ENCODE data around the gene ARHGAP45. TPM values are rescaled to one million over a fixed set of nuclear protein-coding genes. Genes with fewer than 3 reads are reported as not detected.

ARHGAP45 gene
- total RNA-seq, 1 donor from 2014 or later: 6.1 TPM

DNA sequence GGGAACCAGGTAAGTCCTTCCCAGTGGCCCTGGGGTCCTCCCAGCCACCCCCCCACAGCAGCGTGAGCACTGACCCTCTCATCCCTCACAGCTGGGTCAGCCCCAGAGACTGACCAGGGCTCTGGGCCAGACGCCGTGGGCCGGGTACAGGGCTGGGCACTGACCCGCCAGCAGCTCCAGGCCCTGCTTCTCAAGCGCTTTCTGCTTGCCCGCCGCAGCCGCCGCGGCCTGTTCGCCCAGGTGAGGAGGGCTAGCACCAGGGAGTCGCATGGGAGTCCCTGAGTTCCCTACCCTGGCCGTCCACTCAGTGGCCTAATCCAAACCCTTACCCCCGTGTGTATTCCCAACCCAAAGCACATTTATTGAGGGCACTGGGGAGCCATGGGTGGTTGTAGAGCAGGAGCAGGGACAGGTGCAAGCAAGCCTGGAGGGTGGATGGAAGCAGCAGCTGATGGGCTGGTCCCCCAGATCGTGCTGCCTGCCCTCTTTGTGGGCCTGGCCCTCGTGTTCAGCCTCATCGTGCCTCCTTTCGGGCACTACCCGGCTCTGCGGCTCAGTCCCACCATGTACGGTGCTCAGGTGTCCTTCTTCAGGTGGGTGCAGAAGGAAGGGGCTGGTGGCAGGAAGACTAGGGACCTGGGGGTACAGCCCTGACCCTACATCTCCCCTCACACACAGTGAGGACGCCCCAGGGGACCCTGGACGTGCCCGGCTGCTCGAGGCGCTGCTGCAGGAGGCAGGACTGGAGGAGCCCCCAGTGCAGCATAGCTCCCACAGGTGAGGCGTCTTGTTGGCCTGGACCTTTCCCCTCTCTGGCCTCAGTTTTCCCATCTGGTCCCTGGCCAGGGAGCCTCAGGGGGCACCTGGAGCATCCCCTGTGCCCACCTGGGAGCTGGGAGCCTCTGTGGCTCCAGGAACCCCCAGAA lies 12.6 kb upstream of the ARHGAP45 start:
- no peak for DNase-seq (ENCODE audit: low spot score, unreplicated experiment)
- Mint-ChIP-seq H3K4me3 (ENCODE audit: low read depth) (no peak overlapping the region), H3K36me3 (ENCODE audit: insufficient read depth) (peaks cover 7% of the 10 kb centered on the region), H3K9me3 (ENCODE audit: low read depth) (no peaks in the 10 kb centered on the region), H3K27me3 (no peaks in the 10 kb centered on the region), H3K4me1 (ENCODE audit: low read depth) (no peaks in the 10 kb centered on the region), H3K27ac (no peak overlapping the region)
- TF ChIP-seq, protein P1, sequence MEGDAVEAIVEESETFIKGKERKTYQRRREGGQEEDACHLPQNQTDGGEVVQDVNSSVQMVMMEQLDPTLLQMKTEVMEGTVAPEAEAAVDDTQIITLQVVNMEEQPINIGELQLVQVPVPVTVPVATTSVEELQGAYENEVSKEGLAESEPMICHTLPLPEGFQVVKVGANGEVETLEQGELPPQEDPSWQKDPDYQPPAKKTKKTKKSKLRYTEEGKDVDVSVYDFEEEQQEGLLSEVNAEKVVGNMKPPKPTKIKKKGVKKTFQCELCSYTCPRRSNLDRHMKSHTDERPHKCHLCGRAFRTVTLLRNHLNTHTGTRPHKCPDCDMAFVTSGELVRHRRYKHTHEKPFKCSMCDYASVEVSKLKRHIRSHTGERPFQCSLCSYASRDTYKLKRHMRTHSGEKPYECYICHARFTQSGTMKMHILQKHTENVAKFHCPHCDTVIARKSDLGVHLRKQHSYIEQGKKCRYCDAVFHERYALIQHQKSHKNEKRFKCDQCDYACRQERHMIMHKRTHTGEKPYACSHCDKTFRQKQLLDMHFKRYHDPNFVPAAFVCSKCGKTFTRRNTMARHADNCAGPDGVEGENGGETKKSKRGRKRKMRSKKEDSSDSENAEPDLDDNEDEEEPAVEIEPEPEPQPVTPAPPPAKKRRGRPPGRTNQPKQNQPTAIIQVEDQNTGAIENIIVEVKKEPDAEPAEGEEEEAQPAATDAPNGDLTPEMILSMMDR (IDR thresholded peaks at IDR 0.05; ENCODE audit: unreplicated experiment): no peak

DNA sequence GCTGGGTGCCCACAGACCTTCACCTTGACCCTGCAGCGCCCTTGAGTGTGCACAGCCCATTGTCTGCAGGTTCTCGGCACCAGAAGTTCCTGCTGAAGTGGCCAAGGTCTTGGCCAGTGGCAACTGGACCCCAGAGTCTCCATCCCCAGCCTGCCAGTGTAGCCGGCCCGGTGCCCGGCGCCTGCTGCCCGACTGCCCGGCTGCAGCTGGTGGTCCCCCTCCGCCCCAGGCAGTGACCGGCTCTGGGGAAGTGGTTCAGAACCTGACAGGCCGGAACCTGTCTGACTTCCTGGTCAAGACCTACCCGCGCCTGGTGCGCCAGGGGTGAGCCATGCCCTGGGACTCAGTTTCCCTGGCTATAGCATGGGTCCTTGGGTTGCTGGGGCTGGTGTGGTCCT lies 11.9 kb upstream of the ARHGAP45 start:
- Mint-ChIP-seq H3K4me3 (ENCODE audit: low read depth) (no peak overlapping the region), H3K4me1 (ENCODE audit: low read depth) (no peaks in the 10 kb centered on the region), H3K27me3 (no peaks in the 10 kb centered on the region), H3K36me3 (ENCODE audit: insufficient read depth) (peaks cover 7% of the 10 kb centered on the region), H3K27ac (no peak overlapping the region), H3K9me3 (ENCODE audit: low read depth) (no peaks in the 10 kb centered on the region)
- no peak for DNase-seq (ENCODE audit: low spot score, unreplicated experiment)
- TF ChIP-seq, protein P1 (IDR thresholded peaks at IDR 0.05; ENCODE audit: unreplicated experiment): no peak

DNA sequence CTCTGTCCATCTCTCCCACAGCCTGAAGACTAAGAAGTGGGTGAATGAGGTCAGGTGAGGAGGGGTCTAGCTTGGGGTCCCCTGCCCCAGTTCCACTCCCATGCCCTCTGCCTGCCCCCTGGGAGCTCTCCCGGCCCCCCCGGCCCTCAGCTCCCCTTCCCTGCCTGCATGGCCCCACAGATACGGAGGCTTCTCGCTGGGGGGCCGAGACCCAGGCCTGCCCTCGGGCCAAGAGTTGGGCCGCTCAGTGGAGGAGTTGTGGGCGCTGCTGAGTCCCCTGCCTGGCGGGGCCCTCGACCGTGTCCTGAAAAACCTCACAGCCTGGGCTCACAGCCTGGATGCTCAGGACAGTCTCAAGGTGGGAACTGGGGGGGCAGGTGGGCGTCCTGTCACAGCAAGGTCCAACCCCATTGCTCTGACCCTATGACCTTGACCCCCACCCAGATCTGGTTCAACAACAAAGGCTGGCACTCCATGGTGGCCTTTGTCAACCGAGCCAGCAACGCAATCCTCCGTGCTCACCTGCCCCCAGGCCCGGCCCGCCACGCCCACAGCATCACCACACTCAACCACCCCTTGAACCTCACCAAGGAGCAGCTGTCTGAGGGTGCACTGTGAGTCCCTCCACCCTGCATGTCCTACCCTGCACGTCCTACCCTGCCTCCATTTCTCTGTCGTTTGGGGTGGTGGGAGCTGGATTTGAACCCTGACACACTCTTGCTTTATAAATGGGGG lies 10.9 kb upstream of the ARHGAP45 start:
- H3K27ac Mint-ChIP-seq: peak overlapping the region; percentile 71
- H3K27me3 Mint-ChIP-seq: no peaks in the 10 kb centered on the region
- H3K36me3 Mint-ChIP-seq (ENCODE audit: insufficient read depth): peaks cover 7% of the 10 kb centered on the region
- TF ChIP-seq, protein P1 (IDR thresholded peaks at IDR 0.05; ENCODE audit: unreplicated experiment): no peak
- no peaks in the 10 kb centered on the region for H3K9me3 Mint-ChIP-seq (ENCODE audit: low read depth)
- no peaks in the 10 kb centered on the region for H3K4me1 Mint-ChIP-seq (ENCODE audit: low read depth)
- no peak overlapping the region for H3K4me3 Mint-ChIP-seq (ENCODE audit: low read depth)
- no peak for DNase-seq (ENCODE audit: low spot score, unreplicated experiment)

DNA sequence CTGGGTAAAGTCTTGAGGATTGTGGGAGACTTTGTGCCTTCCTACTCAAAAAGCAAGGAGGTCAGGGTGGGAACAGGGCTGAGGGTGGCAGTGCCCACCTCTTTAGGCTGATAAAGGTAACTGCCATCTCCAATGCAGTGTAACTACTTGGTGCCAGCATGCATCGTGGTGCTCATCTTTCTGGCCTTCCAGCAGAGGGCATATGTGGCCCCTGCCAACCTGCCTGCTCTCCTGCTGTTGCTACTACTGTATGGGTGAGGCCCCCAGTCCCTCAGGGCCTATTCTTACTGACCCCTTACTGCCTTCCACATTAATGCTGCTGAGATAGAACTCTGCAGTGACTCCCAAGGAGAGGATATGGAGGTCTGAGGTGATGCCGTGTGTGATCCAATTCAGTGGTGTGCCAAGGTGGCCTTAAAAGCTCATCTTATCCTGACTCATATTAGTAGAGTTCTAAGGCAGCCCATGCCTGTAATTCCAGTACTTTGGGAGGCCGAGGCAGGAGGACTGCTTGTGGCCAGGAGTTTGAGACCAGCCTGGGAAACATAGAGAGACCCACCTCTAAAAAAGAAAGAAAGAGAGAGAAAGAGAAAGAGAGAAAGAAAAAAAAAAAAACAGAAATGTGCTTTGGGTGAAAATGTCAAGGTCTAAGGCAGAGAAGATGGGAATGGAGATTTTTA lies 9.7 kb upstream of the ARHGAP45 start:
- Mint-ChIP-seq H3K36me3 (ENCODE audit: insufficient read depth) (peaks cover 7% of the 10 kb centered on the region), H3K4me3 (ENCODE audit: low read depth) (no peak overlapping the region), H3K27me3 (no peaks in the 10 kb centered on the region), H3K27ac (no peak overlapping the region), H3K9me3 (ENCODE audit: low read depth) (no peaks in the 10 kb centered on the region), H3K4me1 (ENCODE audit: low read depth) (no peaks in the 10 kb centered on the region)
- DNase-seq (ENCODE audit: low spot score, unreplicated experiment): no peak
- TF ChIP-seq, protein P1 (IDR thresholded peaks at IDR 0.05; ENCODE audit: unreplicated experiment): no peak

DNA sequence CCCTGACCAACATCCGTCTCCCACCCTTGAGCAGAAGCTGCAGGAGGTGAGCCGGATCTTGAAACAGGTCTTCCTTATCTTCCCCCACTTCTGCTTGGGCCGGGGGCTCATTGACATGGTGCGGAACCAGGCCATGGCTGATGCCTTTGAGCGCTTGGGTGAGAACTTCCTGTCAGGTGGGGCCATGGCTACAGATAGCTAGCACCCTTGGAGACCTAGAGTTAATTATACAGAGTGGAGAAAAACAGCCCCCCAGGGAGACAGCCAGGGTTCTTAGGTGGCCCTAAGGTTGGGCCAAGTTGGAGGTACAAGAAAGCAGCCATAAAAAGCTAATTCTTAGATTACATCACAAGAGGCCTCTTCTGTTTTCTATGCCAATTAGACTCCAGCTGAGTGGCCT lies 8.9 kb upstream of the ARHGAP45 start:
- Mint-ChIP-seq H3K4me1 (ENCODE audit: low read depth) (no peaks in the 10 kb centered on the region), H3K27me3 (no peaks in the 10 kb centered on the region), H3K9me3 (ENCODE audit: low read depth) (no peaks in the 10 kb centered on the region), H3K36me3 (ENCODE audit: insufficient read depth) (peaks cover 7% of the 10 kb centered on the region), H3K27ac (no peak overlapping the region), H3K4me3 (ENCODE audit: low read depth) (no peak overlapping the region)
- TF ChIP-seq, protein P1 (IDR thresholded peaks at IDR 0.05; ENCODE audit: unreplicated experiment): no peak
- no peak for DNase-seq (ENCODE audit: low spot score, unreplicated experiment)

Data from progenitor cell of endocrine pancreas (in vitro differentiated cells).